Germinal center (tissue), 1 donor: ENCODE measurements around the gene AKAP7.

ENCODE experiments used
- DNase-seq: peaks from one replicate; pipeline ENCODE4 v3.0.0; 2012; ENCODE audit warnings: mixed read lengths, low spot score

The AKAP7 gene

GRCh38 chr6:131134220-131134979, 867 bp upstream of the AKAP7 start:
- no peak for DNase-seq

- DNase-seq = no peak
Measured at GRCh38 chr6:131134980-131135243, 355 bp upstream of the AKAP7 start.

DNA sequence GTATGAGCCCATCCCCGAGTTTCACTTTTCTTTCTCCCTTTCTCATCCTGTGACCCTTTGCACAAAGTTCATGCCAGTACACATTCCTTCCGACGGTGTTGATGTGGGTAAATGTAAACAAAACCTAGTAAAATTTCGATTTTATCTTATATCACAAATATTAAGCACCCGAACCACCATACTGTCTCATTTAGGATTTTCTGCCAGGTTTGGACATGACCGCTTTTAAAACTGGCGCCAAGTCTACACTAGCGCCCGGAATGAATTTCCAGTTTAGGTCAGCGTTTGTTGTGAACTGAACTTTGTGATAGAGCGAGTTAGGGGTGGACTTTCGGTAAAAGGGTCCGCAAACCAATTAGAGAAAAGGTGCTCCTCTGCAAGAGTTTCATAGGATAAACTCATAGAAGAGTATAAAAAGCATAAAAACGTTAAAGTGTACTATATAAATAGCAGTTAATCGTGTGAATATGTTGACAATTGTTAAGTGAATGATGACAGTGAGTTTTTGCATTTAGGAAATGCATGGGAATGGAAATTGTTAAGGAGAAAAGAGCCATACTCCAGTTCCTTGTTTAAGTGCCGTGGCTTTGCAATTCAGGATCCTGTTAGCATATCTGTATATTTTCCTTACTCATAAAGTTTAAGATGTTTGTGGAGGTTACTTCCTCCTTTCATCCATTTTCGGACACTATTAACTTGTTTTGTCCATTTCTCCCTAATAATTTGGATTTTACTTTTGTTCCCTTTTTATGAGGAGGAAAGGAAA, 937 bp downstream of the AKAP7 start:
- DNase-seq = peak; percentile 8

DNA sequence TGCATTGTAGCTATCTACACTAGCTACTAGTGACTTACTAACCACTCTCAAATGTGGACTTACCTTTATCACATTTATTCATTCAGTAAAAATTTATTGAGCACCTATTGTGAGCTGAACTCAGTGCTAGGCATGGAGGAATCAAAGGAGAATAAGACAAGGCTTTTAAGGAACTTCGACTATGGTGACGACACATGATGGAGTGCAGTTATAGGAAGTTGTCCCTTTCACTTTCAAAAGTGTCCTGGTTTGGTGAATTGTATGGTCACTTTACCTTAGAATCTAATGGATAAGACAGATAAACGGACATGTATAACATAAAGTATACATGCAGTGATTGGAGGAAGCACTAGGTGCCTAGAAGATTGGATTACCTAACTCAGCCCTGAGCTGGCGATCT, 4.3 kb downstream of the AKAP7 start:
- DNase-seq = no peak

GRCh38 chr6:131143319-131143718, 8.1 kb downstream of the AKAP7 start:
- DNase-seq = no peak

GRCh38 chr6:131146865-131147264, 11.6 kb downstream of the AKAP7 start:
- no peak for DNase-seq

DNA sequence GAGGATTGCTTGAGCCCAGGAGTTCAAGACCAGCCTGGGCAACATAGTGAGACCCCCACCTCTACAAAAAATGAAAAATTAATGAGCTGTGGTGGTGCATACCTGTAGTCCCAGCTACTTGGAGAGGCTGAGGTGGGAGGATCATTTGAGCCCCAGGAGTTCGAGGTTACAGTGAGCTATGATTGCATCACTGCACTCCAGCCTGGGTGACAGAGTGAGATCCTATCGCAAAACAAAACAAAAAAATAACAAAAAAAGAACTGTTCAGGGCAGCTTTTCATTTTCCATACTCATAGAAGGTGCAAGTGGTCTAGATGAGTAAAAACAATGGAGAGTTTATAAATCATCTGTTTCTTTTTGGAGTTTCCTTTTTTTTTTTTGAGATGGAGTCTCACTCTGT, 21.1 kb downstream of the AKAP7 start:
- no peak for DNase-seq

- no peak for DNase-seq
Measured at GRCh38 chr6:131159578-131159977, 24.3 kb downstream of the AKAP7 start.

DNA sequence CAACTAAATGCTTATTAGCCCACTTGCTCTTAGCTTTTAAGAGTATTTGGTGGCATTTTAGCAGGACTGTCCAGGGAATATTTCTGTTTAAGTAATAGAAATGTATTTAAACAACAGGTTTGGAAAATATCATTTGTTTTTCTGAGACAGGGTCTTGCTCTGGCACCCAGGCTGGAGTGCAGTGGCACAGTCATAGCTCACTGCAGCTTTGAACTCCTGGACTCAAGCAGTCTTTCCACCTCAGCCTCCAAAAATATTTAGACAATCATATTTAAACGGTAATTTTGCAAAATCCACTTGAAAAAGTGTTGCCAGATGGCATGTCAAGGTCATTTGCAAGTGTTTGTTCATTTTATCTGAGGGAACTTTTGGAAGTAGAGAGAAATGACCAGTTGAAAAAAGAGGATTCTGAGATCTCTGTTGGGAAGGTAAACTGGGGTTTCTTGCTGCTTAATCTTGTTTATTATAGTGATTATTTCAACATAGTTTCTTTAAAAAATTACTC, 25.0 kb downstream of the AKAP7 start:
- DNase-seq = no peak

GRCh38 chr6:131161987-131162386, 26.7 kb downstream of the AKAP7 start:
- no peak for DNase-seq

GRCh38 chr6:131163886-131164285, 28.6 kb downstream of the AKAP7 start:
- no peak for DNase-seq

GRCh38 chr6:131164506-131164905, 29.2 kb downstream of the AKAP7 start:
- DNase-seq = no peak

DNA sequence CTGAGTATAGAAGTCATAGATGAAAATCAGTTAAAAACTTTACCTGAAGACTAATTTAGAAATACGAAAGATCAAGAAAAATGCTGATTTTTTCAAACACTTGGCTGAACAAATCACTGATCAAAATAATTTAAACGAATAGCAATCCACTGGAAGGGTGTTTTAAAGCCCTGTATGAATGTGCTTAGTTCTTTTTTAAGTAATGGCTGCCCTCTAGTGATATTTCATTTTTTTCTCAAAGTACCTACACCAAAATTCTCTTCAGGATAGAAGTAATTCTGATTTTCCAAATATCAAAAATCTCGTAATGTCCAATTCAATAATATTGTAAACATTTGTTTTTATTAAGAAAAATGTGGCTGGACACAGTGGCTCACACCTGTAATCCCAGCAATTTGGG, 32.5 kb downstream of the AKAP7 start:
- DNase-seq = no peak

- no peak for DNase-seq
Measured at GRCh38 chr6:131169613-131170012, 34.3 kb downstream of the AKAP7 start.

GRCh38 chr6:131172222-131172621, 37.0 kb downstream of the AKAP7 start:
- no peak for DNase-seq

GRCh38 chr6:131173680-131174079, 38.4 kb downstream of the AKAP7 start:
- DNase-seq = no peak

DNA sequence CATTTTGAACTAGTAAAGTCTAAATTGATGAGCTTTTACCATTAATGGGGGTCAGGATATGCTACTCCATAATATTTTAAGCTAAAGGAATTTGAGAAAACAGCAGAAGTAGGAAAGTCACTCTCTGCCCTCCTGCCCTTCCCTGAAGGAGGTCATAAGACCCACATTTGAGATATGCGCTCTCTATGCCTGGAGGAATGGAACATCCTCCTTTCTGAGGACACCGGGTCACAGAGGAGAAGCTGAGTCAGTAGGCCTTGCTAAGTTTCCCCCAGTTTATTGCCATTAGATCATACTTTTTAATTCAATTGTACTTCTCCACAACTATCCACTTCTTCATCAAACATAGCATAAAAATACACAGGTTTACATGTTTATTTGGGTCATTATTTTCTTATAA, 40.3 kb downstream of the AKAP7 start:
- DNase-seq = no peak

DNA sequence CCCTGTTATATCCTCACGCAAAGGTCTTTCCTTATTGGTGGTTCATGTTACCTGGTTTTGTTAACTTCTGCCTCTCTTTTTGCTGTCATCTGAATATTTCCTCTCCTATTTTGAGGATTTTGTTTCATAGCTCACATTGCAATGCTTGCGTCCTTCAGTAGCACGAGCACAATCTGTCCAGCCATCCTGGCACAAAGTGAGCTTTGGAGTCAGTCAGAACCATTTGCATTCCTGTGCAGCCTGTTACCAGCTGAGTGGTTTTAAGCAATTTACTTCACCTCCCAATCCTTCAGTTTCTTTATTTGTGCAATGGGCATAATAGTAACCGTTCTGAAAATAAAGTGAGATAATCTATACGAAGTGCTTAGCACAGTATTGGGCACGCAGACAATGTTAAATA, 42.7 kb downstream of the AKAP7 start:
- DNase-seq = no peak

DNA sequence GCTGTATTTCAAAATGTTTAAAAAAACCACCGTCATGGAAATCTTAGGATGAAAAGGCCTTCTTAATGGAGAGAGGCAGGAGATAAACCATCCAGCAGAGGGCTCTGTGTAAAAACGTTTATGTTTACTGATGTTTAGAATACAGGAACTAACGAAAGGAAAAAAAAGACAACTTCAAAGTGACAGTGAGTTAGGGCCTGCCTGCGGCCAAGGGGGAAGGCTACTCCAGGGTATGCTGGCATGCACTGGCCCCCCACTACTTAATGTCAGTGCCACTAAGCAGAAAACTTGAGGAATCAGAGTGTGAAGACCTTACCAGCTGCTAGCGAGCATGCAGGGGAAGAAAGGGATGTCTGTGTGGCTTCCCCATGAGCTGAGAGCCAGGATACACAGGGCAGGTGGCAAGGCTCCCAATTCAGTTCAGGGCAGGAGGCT, 47.7 kb downstream of the AKAP7 start:
- peak; percentile 25 for DNase-seq

- DNase-seq = no peak
Measured at GRCh38 chr6:131183427-131184095, 48.3 kb downstream of the AKAP7 start.

DNA sequence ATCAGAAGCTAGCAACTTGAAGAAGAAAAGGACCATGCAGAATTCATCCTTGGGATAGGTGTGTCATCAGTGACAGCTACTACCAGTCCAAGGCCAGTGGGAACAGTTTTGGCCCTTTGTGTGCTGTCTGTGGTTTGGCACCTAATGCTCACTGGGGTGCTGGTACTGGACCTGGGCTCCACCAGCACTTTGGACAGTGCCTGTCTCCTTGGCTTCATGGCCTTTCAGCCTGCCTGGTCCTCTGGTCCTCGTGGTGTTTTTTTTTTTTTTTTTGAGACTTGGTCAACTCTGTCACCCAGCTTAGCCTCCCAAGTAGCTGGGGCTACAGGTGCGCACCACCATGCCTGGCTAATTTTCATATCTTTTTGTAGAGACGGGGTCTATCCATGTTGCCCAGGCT, 56.3 kb downstream of the AKAP7 start:
- DNase-seq = no peak

DNA sequence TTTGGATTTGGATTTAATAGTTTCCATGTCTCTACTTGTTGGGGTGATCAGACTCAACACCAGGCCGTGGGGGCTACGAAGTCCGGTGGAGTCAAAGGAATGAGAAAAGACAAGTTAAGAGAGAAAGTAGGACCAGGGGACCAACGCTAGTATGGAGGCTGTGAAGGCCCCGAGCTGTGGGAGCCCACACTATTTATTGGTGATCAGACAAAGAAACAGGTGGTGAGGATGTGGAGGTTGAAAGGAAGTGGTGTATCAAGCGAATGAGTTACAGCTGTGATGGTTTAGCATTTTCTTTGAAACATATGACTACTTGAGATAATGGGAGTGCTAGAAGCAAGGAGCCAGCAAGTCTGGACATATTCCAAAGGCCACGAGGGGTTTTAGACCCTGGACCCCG, 62.4 kb downstream of the AKAP7 start:
- no peak for DNase-seq
